Hepatocyte (in vitro differentiated cells): ENCODE results near the gene MAB21L4. TPM values are rescaled to one million over a fixed set of nuclear protein-coding genes. Genes with fewer than 3 reads are reported as not detected.
A peak's percentile ranks its signal among the peaks of the same experiment; 100 is the strongest.

ENCODE experiments used
- DNase-seq: peaks from one replicate; pipeline ENCODE4 v3.0.0-alpha.2; 2016; ENCODE audit warnings: low spot score
- H2AFZ ChIP-seq: fragments of 200-600 bp; sonication (generic); 2 replicates; pipeline ENCODE4 v1.6.0; 2016; ENCODE audit warnings: antibody characterized with exemption, mild to moderate bottlenecking
- H3K27ac ChIP-seq: fragments of 200-600 bp; sonication (generic); 2 replicates; pipeline ENCODE4 v1.5.1; 2016; ENCODE audit warnings: mild to moderate bottlenecking
- H3K27me3 ChIP-seq: fragments of 200-600 bp; sonication (generic); 2 replicates; pipeline ENCODE4 v1.6.1; 2016
- H3K36me3 ChIP-seq: fragments of 200-600 bp; sonication (generic); replicated peaks from 2 replicates; pipeline ENCODE4 v1.5.1; 2016; ENCODE audit warnings: low read depth; ENCODE audit not compliant: insufficient read depth
- H3K4me1 ChIP-seq: fragments of 200-600 bp; sonication (generic); 2 replicates; pipeline ENCODE4 v1.5.1; 2016; ENCODE audit warnings: mild to moderate bottlenecking, moderate library complexity; ENCODE audit not compliant: insufficient read depth
- H3K4me2 ChIP-seq: fragments of 200-600 bp; sonication (generic); 2 replicates; pipeline ENCODE4 v1.6.0; 2016
- H3K4me3 ChIP-seq: fragments of 200-600 bp; sonication (generic); 2 replicates; pipeline ENCODE4 v1.5.1; 2016; ENCODE audit warnings: mild to moderate bottlenecking
- H3K79me2 ChIP-seq: fragments of 200-600 bp; sonication (generic); 2 replicates; pipeline ENCODE4 v1.6.0; 2017; ENCODE audit warnings: mild to moderate bottlenecking
- H3K9me2 ChIP-seq: fragments of 200-600 bp; sonication (generic); replicated peaks from 2 replicates; pipeline ENCODE4 v1.6.0; 2017; ENCODE audit warnings: mild to moderate bottlenecking; ENCODE audit not compliant: insufficient read depth
- H3K9me3 ChIP-seq: fragments of 200-600 bp; sonication (generic); 2 replicates; pipeline ENCODE4 v1.5.1; 2016; ENCODE audit warnings: low read depth, mild to moderate bottlenecking
- H4K20me1 ChIP-seq: fragments of 200-600 bp; sonication (generic); 2 replicates; pipeline ENCODE4 v1.6.0; 2016; ENCODE audit warnings: mild to moderate bottlenecking; ENCODE audit not compliant: insufficient read depth, poor library complexity, severe bottlenecking
- EZH2 ChIP-seq: fragments of 200-600 bp; sonication (generic); IDR thresholded peaks from 2 replicates; pipeline ENCODE4 v1.6.1; 2016; ENCODE audit warnings: antibody characterized with exemption, mild to moderate bottlenecking, borderline replicate concordance
- EZH2phosphoT487 ChIP-seq: fragments of 200-600 bp; sonication (generic); IDR thresholded peaks from one replicate; pipeline ENCODE4 v1.6.1; 2018; ENCODE audit warnings: antibody characterized with exemption, mild to moderate bottlenecking, low read depth, moderate library complexity; ENCODE audit not compliant: unreplicated experiment, severe bottlenecking
- WGBS: methylation state at CpG from one replicate; pipeline ENCODE4 v1.1.6; 2016; ENCODE audit warnings: low lambda C conversion rate; ENCODE audit errors: missing lambda C conversion rate; 5-methylcytosine and 5-hydroxymethylcytosine counted together
- polyA plus RNA-seq: library from polyadenylated mRNA; unstranded; fragments of >200 nt; fragmentation: Nextera tagmentation; extraction: Ambion mirVana; gene quantifications from 2 replicates; pipeline ENCODE4 v1.2.1, GENCODE V29; 2016
- total RNA-seq: library from RNA; depleted of rRNA; stranded (reverse); fragments of >200 nt; gene quantifications from 2 replicates; pipeline ENCODE4 v1.2.3, GENCODE V29; 2014
- TF ChIP-seq, protein P1 (sequence below): fragments of 200-600 bp; sonication (generic); IDR thresholded peaks from 2 replicates; pipeline ENCODE4 v1.5.1; 2016; ENCODE audit warnings: antibody characterized with exemption, mild to moderate bottlenecking; ENCODE audit not compliant: poor library complexity

Gene MAB21L4
- total and polyA plus RNA-seq, 2 experiments from 2014 or later: 11.5 to 34.5 TPM

DNA sequence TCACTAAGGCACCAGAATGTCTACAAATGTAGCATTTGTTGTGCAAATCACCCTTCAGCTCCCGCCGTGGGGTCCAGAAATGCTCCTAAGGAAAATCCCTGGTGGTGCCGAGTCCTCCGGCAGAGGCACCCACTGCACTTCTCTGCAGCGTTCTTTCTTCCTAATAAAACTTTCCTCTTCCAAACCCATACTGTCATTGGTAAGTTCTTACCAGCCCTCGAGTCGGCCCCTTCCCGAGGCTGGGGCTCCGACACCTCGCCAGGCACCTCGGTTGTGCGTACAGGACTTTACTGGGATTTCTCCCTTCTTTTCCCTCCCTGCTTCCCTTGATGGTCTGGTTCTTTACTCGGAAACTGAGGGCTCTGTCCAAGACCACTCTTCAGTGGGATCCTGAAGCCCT is 37.6 kb downstream of the MAB21L4 start:
- no peak overlapping the region for H3K27ac ChIP-seq
- no peak for TF ChIP-seq EZH2
- TF ChIP-seq EZH2phosphoT487: no peak
- TF ChIP-seq, protein P1, sequence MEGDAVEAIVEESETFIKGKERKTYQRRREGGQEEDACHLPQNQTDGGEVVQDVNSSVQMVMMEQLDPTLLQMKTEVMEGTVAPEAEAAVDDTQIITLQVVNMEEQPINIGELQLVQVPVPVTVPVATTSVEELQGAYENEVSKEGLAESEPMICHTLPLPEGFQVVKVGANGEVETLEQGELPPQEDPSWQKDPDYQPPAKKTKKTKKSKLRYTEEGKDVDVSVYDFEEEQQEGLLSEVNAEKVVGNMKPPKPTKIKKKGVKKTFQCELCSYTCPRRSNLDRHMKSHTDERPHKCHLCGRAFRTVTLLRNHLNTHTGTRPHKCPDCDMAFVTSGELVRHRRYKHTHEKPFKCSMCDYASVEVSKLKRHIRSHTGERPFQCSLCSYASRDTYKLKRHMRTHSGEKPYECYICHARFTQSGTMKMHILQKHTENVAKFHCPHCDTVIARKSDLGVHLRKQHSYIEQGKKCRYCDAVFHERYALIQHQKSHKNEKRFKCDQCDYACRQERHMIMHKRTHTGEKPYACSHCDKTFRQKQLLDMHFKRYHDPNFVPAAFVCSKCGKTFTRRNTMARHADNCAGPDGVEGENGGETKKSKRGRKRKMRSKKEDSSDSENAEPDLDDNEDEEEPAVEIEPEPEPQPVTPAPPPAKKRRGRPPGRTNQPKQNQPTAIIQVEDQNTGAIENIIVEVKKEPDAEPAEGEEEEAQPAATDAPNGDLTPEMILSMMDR: no peak
- peaks cover 4% of the 10 kb centered on the region for H3K4me1 ChIP-seq
- no peaks in the 10 kb centered on the region for H3K9me3 ChIP-seq
- no peak overlapping the region for H3K4me2 ChIP-seq
- H2AFZ ChIP-seq: no peak overlapping the region
- H3K79me2 ChIP-seq: no peaks in the 10 kb centered on the region
- H3K36me3 ChIP-seq: no peaks in the 10 kb centered on the region
- DNase-seq: no peak
- no peaks in the 10 kb centered on the region for H4K20me1 ChIP-seq
- no peaks in the 10 kb centered on the region for H3K27me3 ChIP-seq
- WGBS: 96% methylated on average over 13 of the region's 13 CpGs
- H3K4me3 ChIP-seq: no peak overlapping the region
- H3K9me2 ChIP-seq: no peaks in the 10 kb centered on the region

DNA sequence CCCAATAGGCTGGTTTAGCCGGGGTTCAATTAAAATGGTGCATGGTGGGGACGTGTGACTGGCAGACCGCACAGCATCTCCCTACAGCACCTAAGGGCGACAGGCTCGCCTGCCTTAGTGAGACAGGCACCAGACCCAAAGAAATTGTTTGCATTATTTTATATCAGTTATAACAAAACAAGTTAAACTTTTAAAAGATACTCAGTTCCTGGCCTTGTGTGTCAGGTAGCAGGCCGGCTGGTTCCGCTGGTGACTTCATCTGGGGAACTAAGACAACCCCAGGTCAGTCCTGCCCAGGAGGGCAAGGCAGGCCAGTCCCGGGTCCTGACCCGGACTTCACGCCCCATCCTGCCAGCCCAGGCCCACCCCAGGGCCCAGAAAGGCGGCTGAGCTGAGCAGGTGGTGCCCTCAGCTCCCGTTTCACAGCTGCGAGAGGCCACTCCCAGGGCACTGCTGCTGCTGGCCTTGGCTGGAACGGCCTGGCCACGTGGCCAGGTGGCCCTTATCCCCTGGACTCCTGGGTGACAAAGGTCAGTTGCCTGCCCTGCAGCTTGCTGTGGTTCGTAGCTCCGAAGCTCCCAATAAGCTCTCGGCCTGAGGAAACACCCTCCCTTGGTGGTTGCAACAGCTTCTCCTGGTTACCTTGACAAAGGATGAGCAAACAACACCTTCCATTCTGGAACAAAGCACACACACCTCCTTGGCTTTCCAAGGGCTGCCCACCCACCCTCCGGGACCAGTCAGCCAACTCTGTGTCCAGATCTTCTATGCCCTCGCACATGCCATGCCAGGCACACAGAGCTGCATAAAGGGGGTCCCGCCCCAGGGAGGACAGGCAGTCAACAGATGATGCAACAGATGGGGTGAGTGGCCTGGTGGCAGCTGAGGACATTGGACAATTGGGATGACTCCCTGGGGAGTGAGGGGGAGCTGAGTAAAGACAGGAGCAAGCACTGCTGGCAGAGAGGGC is 38.6 kb downstream of the MAB21L4 start:
- H3K4me2 ChIP-seq: no peak overlapping the region
- WGBS: 72% methylated on average over 21 of the region's 21 CpGs
- no peak overlapping the region for H2AFZ ChIP-seq
- peak; percentile 73 for DNase-seq
- H3K9me2 ChIP-seq: no peaks in the 10 kb centered on the region
- no peaks in the 10 kb centered on the region for H3K9me3 ChIP-seq
- no peaks in the 10 kb centered on the region for H3K79me2 ChIP-seq
- no peaks in the 10 kb centered on the region for H4K20me1 ChIP-seq
- H3K27ac ChIP-seq: peak overlapping the region; percentile 76
- no peak for TF ChIP-seq EZH2
- TF ChIP-seq, protein P1: no peak
- TF ChIP-seq EZH2phosphoT487: no peak
- no peaks in the 10 kb centered on the region for H3K36me3 ChIP-seq
- peaks cover 4% of the 10 kb centered on the region for H3K4me1 ChIP-seq
- no peak overlapping the region for H3K4me3 ChIP-seq
- H3K27me3 ChIP-seq: no peaks in the 10 kb centered on the region

DNA sequence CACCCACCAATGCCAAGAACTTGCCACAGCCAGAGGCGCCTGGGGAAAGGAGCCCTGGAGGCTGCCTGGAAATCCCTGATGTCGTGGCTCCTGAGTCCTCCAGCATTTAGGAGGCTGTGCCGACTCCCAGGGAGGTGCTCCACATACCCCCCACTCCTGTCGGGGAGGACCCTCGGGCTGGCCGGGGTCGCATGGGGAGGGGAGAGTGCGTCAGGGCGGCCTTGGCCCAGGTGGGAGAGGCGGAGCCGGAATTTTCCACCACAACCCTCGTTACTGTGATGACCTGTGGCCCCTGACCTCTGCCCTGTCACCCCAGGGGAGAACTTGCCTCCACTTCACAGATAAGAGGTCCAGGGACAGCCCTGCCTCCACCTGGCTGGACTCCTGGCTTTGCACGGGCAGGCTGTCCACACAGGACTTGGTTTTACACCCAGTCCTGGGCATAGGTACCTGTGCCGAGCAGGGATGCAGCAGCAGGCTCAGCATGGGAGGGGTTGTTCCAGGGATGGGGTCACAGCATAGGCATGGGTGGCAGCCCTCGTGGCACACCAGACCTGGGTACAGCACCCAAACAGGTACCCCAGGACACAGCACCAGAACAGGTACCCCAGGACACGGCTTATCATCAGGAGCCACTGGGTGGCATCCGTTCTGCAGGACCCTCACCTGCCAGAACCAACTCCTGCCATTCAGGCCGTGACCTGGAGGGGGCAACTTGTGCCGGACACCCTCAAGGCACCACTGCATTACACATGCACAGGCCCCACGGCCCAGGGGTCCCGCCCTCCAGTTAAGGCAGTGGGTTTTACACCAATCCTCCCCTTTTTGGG is 39.6 kb downstream of the MAB21L4 start:
- no peak for DNase-seq
- no peak overlapping the region for H2AFZ ChIP-seq
- H3K9me2 ChIP-seq: no peaks in the 10 kb centered on the region
- H3K27me3 ChIP-seq: no peaks in the 10 kb centered on the region
- WGBS: 79% methylated on average over 21 of the region's 21 CpGs
- no peak overlapping the region for H3K4me2 ChIP-seq
- no peaks in the 10 kb centered on the region for H4K20me1 ChIP-seq
- TF ChIP-seq EZH2: no peak
- TF ChIP-seq, protein P1: peak; percentile 24
- peaks cover 4% of the 10 kb centered on the region for H3K4me1 ChIP-seq
- no peaks in the 10 kb centered on the region for H3K9me3 ChIP-seq
- no peak overlapping the region for H3K4me3 ChIP-seq
- H3K27ac ChIP-seq: no peak overlapping the region
- H3K79me2 ChIP-seq: no peaks in the 10 kb centered on the region
- no peaks in the 10 kb centered on the region for H3K36me3 ChIP-seq
